GM23248 (cell line): ENCODE measurements around the gene GTPBP6. TPM values are rescaled to one million over a fixed set of nuclear protein-coding genes. Genes with fewer than 3 reads are reported as not detected.

Source experiments
- DNase-seq: peaks from one replicate; pipeline ENCODE4 v3.0.0-alpha.2; 2015
- H2AFZ ChIP-seq: fragments of 200-600 bp; sonication (generic); 2 replicates; pipeline ENCODE4 v1.6.1; 2016; ENCODE audit warnings: antibody characterized with exemption
- H3F3A ChIP-seq: fragments of 200-600 bp; sonication (generic); 2 replicates; pipeline ENCODE4 v1.6.1; 2016; ENCODE audit warnings: mild to moderate bottlenecking, antibody characterized with exemption, mixed run types; ENCODE audit not compliant: insufficient read depth
- H3K27ac ChIP-seq: fragments of 200-600 bp; sonication (generic); 2 replicates; pipeline ENCODE4 v1.5.1; 2016; ENCODE audit warnings: mild to moderate bottlenecking
- H3K27me3 ChIP-seq: fragments of 200-600 bp; sonication (generic); replicated peaks from 2 replicates; pipeline ENCODE4 v1.6.1; 2016; ENCODE audit warnings: mild to moderate bottlenecking; ENCODE audit not compliant: insufficient read depth
- H3K36me3 ChIP-seq: fragments of 200-600 bp; sonication (generic); 2 replicates; pipeline ENCODE4 v1.6.1; 2016; ENCODE audit warnings: low read depth, mild to moderate bottlenecking
- H3K4me1 ChIP-seq: fragments of 200-600 bp; sonication (generic); 2 replicates; pipeline ENCODE4 v1.6.1; 2016; ENCODE audit warnings: mild to moderate bottlenecking; ENCODE audit not compliant: insufficient read depth
- H3K4me2 ChIP-seq: fragments of 200-600 bp; sonication (generic); one replicate; pipeline ENCODE4 v1.6.1; 2016; ENCODE audit warnings: mild to moderate bottlenecking; ENCODE audit not compliant: unreplicated experiment
- H3K4me3 ChIP-seq: fragments of 200-600 bp; sonication (generic); 2 replicates; pipeline ENCODE4 v1.5.1; 2016; ENCODE audit warnings: mild to moderate bottlenecking
- H3K79me2 ChIP-seq: fragments of 200-600 bp; sonication (generic); 2 replicates; pipeline ENCODE4 v1.6.1; 2016; ENCODE audit warnings: mild to moderate bottlenecking; ENCODE audit not compliant: insufficient read depth
- H3K9ac ChIP-seq: fragments of 200-600 bp; sonication (generic); 2 replicates; pipeline ENCODE4 v1.6.1; 2016; ENCODE audit warnings: mild to moderate bottlenecking
- H3K9me2 ChIP-seq: fragments of 200-600 bp; sonication (generic); 2 replicates; pipeline ENCODE4 v1.6.1; 2016; ENCODE audit warnings: mixed run types, mild to moderate bottlenecking, moderate library complexity; ENCODE audit not compliant: insufficient read depth
- H3K9me3 ChIP-seq: fragments of 200-600 bp; sonication (generic); one replicate; pipeline ENCODE4 v1.6.1; 2017; ENCODE audit warnings: low read depth
- H4K20me1 ChIP-seq: fragments of 200-600 bp; sonication (generic); 2 replicates; pipeline ENCODE4 v1.6.0; 2016; ENCODE audit not compliant: insufficient read depth
- EZH2 ChIP-seq: fragments of 200-600 bp; sonication (generic); IDR thresholded peaks from 2 replicates; pipeline ENCODE4 v1.6.1; 2018; ENCODE audit warnings: antibody characterized with exemption, mild to moderate bottlenecking; ENCODE audit not compliant: insufficient read depth, poor library complexity, severe bottlenecking
- EZH2phosphoT487 ChIP-seq: fragments of 200-600 bp; sonication (generic); IDR thresholded peaks from 2 replicates; pipeline ENCODE4 v1.6.1; 2018; ENCODE audit warnings: antibody characterized with exemption, moderate library complexity, mild to moderate bottlenecking, low read depth; ENCODE audit not compliant: insufficient read depth
- WGBS, 2 experiments: methylation state at CpG; one replicate each; pipeline ENCODE4 v1.1.6; 2015 to 2017; ENCODE audit warnings: low lambda C conversion rate in 2 of 2, low coverage in 1 of 2; ENCODE audit errors: missing lambda C conversion rate in 2 of 2; 5-methylcytosine and 5-hydroxymethylcytosine counted together
- in situ Hi-C: fragments of 300-500 bp; cut with MboI; formaldehyde crosslinking; loops from 2 replicates; pipeline ENCODE4 v1.15.0; 2020
- polyA plus RNA-seq: library from polyadenylated mRNA; unstranded; fragments of >200 nt; fragmentation: Nextera tagmentation; extraction: Ambion mirVana; gene quantifications from 2 replicates; pipeline ENCODE4 v1.2.1, GENCODE V29; 2016
- total RNA-seq: library from RNA; depleted of rRNA; stranded (reverse); fragments of >200 nt; shearing (Covaris generic); gene quantifications from 2 replicates; pipeline ENCODE4 v1.2.3, GENCODE V29; 2014; rRNA removed

GTPBP6 gene, protein sequence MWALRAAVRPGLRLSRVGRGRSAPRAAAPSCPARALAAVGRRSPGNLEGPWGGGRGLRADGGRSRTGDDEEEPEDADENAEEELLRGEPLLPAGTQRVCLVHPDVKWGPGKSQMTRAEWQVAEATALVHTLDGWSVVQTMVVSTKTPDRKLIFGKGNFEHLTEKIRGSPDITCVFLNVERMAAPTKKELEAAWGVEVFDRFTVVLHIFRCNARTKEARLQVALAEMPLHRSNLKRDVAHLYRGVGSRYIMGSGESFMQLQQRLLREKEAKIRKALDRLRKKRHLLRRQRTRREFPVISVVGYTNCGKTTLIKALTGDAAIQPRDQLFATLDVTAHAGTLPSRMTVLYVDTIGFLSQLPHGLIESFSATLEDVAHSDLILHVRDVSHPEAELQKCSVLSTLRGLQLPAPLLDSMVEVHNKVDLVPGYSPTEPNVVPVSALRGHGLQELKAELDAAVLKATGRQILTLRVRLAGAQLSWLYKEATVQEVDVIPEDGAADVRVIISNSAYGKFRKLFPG
- total RNA-seq: 32.4 and 34.5 TPM in 2 replicates
- 28.1 TPM in 2 replicates for polyA plus RNA-seq

DNA sequence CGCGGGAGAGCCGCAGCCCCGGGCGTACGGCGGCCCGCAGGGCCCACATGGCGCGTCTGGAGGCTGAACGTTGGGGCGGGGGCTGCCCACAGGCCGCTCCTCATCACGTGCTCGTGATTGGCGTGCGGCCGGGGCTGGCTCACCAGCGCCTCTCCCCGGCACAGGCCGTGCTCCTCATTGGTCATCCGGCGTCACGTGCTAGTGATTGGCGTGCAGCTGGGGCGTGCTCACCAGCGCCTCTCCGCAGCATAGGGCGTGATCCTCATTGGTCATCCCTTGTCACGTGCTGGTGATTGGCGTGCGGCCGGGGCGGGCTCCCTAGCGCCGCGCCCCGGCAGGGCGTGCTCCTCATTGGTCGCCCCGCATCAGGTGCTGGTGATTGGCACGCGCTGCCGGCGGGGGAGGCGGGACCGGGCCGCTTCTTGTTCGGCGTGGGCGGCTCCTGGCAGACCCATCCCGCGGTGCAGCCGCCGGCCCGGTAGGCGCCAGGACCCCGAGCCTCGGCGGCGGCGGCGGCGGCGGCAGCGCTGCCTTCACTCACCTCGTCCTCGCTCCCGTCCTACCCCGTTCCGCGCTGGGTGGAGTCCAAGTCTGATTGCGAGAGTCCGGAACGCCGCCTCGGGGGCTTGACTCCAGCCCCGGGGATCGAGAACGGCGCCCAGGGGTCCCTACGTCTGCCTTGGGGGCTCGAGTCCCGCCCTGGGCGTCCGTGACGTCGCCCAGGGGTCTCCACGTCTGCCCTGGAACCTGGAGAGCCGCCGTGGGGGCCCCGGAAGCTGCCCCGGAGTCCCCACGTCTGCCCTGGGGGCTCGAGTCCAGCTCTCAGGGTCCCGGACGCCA, at the start of gene GTPBP6:
Gene GTPBP6, minus strand, starts transcription at position 58 of the 840 bp plus-strand sequence. Its CDS starts 9 bp downstream, at position 49.
- Histone ChIP-seq H3K9ac (peak within 1 kb of the TSS; percentile 91), H3K36me3 (no peaks in the 10 kb centered on the region), H3K27me3 (no peaks in the 10 kb centered on the region), H3K4me1 (no peaks in the 10 kb centered on the region), H3K4me3 (peak within 1 kb of the TSS; percentile 83), H3K9me3 (no peaks in the 10 kb centered on the region), H3K27ac (peak within 1 kb of the TSS; percentile 89), H2AFZ (peak within 1 kb of the TSS; percentile 69), H3F3A (0 out of 2 replicates have a peak, but pooled peaks cover 4% of the 10 kb centered on the region), H3K79me2 (peaks cover 12% of the 10 kb centered on the region; the same call in 1 of the 2 replicates), H4K20me1 (no peaks in the 10 kb centered on the region), H3K9me2 (no peaks in the 10 kb centered on the region), H3K4me2 (peak within 1 kb of the TSS; percentile 94)
- TF ChIP-seq EZH2phosphoT487: no peak
- no peak for TF ChIP-seq EZH2
- 1% methylated on average over 70 to 80 of the region's 97 CpGs for WGBS, 2 experiments
- in situ Hi-C loops: no loop called here
- DNase-seq: peak; percentile 99

DNA sequence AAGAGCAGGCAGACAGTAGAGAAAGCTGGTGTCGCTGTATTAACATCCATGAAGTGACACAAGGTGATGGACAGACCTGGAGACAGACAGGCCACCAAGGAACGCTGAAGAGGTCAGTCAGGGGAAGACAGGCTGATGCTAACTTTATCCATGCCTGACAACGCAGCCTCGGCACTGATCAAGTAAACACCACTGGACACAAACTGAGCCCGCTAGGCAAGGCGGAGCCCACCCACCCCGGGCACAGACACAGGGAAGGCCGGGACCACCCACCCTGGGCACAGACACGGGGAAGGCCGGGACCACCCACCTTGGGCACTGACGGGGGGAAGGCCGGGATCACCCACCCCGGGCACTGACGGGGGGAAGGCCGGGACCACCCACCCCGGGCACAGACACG, 49.3 kb upstream of the GTPBP6 start:
- in situ Hi-C loops: no loop called here
- H3K79me2 ChIP-seq: no peaks in the 10 kb centered on the region
- no peaks in the 10 kb centered on the region; the same call in 1 of the 2 replicates for H3K27me3 ChIP-seq
- no peak overlapping the region for H3K4me2 ChIP-seq
- no peaks in the 10 kb centered on the region for H3K9me3 ChIP-seq
- TF ChIP-seq EZH2phosphoT487 (no peak), EZH2 (no peak)
- no peaks in the 10 kb centered on the region for H4K20me1 ChIP-seq
- no peak overlapping the region for H3K9ac ChIP-seq
- H3K4me3 ChIP-seq: no peak overlapping the region
- H3K36me3 ChIP-seq: no peaks in the 10 kb centered on the region
- DNase-seq: no peak
- no peak overlapping the region for H2AFZ ChIP-seq
- no peaks in the 10 kb centered on the region for H3F3A ChIP-seq
- H3K9me2 ChIP-seq: no peaks in the 10 kb centered on the region
- no peaks in the 10 kb centered on the region for H3K4me1 ChIP-seq
- WGBS, 2 experiments: 84 to 88% methylated on average over 10 to 17 of the region's 17 CpGs
- no peak overlapping the region for H3K27ac ChIP-seq

DNA sequence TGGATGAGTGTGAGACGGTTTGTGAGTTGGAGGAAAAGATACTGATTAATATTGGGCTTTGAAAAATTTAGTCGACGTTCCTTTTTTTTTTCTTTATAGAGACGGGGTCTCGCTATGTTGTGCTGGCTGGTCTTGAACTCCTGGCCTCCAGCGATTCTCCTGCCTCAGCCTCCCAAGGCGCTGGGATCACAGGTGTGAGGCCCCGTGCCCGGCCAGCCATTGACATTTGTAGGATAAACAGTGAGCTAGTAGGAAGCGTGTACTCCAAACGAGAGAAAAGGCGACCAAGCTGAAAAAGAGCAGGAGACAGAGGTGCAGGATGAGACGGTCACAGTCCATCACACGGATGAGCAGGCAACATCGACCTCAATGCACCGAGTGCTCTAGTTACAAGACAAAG, 48.8 kb upstream of the GTPBP6 start:
- Histone ChIP-seq H3K4me1 (no peaks in the 10 kb centered on the region), H3K4me3 (no peak overlapping the region), H3K27ac (no peak overlapping the region), H3K9me2 (no peaks in the 10 kb centered on the region), H3K9ac (no peak overlapping the region), H3K4me2 (no peak overlapping the region), H3K9me3 (no peaks in the 10 kb centered on the region), H3F3A (no peaks in the 10 kb centered on the region), H4K20me1 (no peaks in the 10 kb centered on the region), H3K27me3 (no peaks in the 10 kb centered on the region; the same call in 1 of the 2 replicates), H3K36me3 (no peaks in the 10 kb centered on the region), H3K79me2 (no peaks in the 10 kb centered on the region), H2AFZ (no peak overlapping the region)
- TF ChIP-seq EZH2phosphoT487: no peak
- TF ChIP-seq EZH2: no peak
- in situ Hi-C loops: no loop called here
- DNase-seq: no peak
- WGBS, 2 experiments: 94 to 95% methylated on average over 16 of the region's 16 CpGs
